ENCODE results near the gene SLC29A2. TPM values are rescaled to one million over a fixed set of nuclear protein-coding genes. Genes with fewer than 3 reads are reported as not detected.
"Not testable (repeated sequence)": the region's sequence is repeated elsewhere in the genome, so short reads cannot be mapped to it uniquely, and the experiment has no call there.

SLC29A2 gene
- polyA plus RNA-seq, 3 donors: 0.11 to 1.3 TPM; not detected in 1

DNA sequence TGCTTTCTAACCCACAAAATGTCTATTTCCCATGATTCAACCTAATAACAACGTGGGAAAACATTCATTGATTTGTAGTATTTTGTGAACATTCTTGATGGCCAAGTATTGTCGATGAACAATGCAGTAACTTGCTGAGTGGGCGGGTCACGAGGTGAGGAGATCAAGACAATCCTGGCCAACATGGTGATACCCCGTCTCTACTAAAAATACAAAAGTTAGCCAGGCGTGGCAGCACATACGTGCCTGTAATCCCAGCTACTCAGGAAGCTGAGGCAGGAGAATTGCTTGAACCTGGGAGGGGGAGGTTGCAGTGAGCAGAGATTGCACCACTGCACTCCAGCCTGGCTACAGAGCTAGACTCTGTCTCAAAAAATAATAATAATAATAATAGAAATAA, 8.7 kb upstream of the SLC29A2 start:
- H4K20me1 ChIP-seq (ENCODE audit: insufficient read depth, low read length); H3K36me3 ChIP-seq (replicated peaks in 1 of 2; ENCODE audit: control insufficient read depth in 1 of 2, insufficient read depth in 2 of 2, low read length in 2 of 2); H3K27me3 ChIP-seq (ENCODE audit: control insufficient read depth in 2 of 2, insufficient read depth in 2 of 2, low read length in 2 of 2); H3K4me3 ChIP-seq (replicated peaks in 1 of 3; ENCODE audit: low read depth in 2 of 3, low read length in 3 of 3); H2AFZ ChIP-seq (ENCODE audit: insufficient read depth, low read depth, low read length, poor library complexity, severe bottlenecking); H3K4me1 Mint-ChIP-seq; H3K9me3 Mint-ChIP-seq; H3K27ac ChIP-seq (ENCODE audit: low read depth in 1 of 2, low read length in 2 of 2); H3K36me3 Mint-ChIP-seq; DNase-seq; H3K4me3 Mint-ChIP-seq; H3K4me1 ChIP-seq (ENCODE audit: control insufficient read depth in 1 of 2, insufficient read depth in 2 of 2, low read length in 2 of 2); H3K9me3 ChIP-seq (replicated peaks in 1 of 2; ENCODE audit: control insufficient read depth in 1 of 2, insufficient read depth in 1 of 2, low read length in 2 of 2); H3K79me2 ChIP-seq (ENCODE audit: insufficient read depth, low read length); H3K9ac ChIP-seq (ENCODE audit: insufficient read depth, low read length, poor library complexity, severe bottlenecking); H3K27ac Mint-ChIP-seq; H3K4me2 ChIP-seq (replicated peaks; ENCODE audit: extremely low read depth, low read length, poor library complexity, severe bottlenecking): not testable (repeated sequence)
- H3K27me3 Mint-ChIP-seq (ENCODE audit: low read depth in 3 of 3): peaks cover 4 to 18% (median 6%) of the 10 kb centered on the region in 3 donors
- intact Hi-C loops (cut with micrococcal nuclease): loop anchor here in 1 of 2 donors (10.0 kb wide), 1 partner anchor 65 kb away; the partner anchor contains the start of gene CD248
- 79% methylated on average over 3 of the region's 7 CpGs for WGBS (ENCODE audit: insufficient coverage)

DNA sequence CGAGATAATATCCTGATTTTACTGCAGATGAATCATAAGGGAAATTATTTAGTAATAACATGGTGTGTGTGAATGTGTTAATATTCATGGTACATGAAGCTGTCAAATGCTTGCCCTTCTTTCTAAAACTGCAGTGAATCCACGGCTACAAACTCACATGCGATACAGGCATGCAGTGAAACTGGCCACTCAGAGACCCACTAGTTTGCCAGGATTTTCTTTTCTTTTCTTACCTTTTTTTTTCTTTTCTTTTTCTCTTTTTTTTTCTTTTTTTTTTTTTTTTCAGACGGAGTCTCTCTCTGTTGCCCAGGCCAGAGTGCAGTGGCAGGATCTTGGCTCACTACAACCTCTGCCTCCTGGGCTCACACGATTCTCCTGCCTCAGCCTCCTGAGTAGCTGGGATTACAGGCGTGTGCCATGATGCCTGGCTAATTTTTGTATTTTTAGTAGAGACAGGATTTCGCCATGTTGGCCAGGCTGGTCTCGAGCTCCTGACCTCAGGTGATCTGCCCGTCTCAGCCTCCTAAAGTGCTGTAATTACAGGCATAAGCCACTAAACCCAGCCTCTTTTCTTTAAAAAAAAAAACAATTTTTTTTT, 2.2 kb upstream of the SLC29A2 start:
- intact Hi-C loops (cut with micrococcal nuclease); H4K20me1 ChIP-seq (ENCODE audit: insufficient read depth, low read length); H3K9ac ChIP-seq (ENCODE audit: insufficient read depth, low read length, poor library complexity, severe bottlenecking); H3K4me2 ChIP-seq (replicated peaks; ENCODE audit: extremely low read depth, low read length, poor library complexity, severe bottlenecking); H3K4me3 ChIP-seq (replicated peaks in 1 of 3; ENCODE audit: low read depth in 2 of 3, low read length in 3 of 3); H2AFZ ChIP-seq (ENCODE audit: insufficient read depth, low read depth, low read length, poor library complexity, severe bottlenecking); DNase-seq; H3K27ac ChIP-seq (ENCODE audit: low read depth in 1 of 2, low read length in 2 of 2); H3K36me3 ChIP-seq (replicated peaks in 1 of 2; ENCODE audit: control insufficient read depth in 1 of 2, insufficient read depth in 2 of 2, low read length in 2 of 2); H3K27ac Mint-ChIP-seq; H3K79me2 ChIP-seq (ENCODE audit: insufficient read depth, low read length); H3K9me3 ChIP-seq (replicated peaks in 1 of 2; ENCODE audit: control insufficient read depth in 1 of 2, insufficient read depth in 1 of 2, low read length in 2 of 2); H3K36me3 Mint-ChIP-seq: not testable (repeated sequence)
- peaks cover 29 to 49% (median 35%) of the 10 kb centered on the region in 3 donors for H3K27me3 Mint-ChIP-seq (ENCODE audit: low read depth in 3 of 3)
- H3K4me3 Mint-ChIP-seq: peak overlapping the region in 1 of 2 donors; percentile 30
- peaks cover 10 to 40% of the 10 kb centered on the region in 2 donors for H3K27me3 ChIP-seq (ENCODE audit: control insufficient read depth in 2 of 2, insufficient read depth in 2 of 2, low read length in 2 of 2)
- H3K4me1 ChIP-seq (ENCODE audit: control insufficient read depth in 1 of 2, insufficient read depth in 2 of 2, low read length in 2 of 2): peaks cover 17 to 20% of the 10 kb centered on the region in 2 donors
- peaks cover 12% of the 10 kb centered on the region for H3K4me1 Mint-ChIP-seq
- 93% methylated on average over 4 of the region's 9 CpGs for WGBS (ENCODE audit: insufficient coverage)
- peaks cover 0 to 11% (median 2%) of the 10 kb centered on the region in 7 donors for H3K9me3 Mint-ChIP-seq

DNA sequence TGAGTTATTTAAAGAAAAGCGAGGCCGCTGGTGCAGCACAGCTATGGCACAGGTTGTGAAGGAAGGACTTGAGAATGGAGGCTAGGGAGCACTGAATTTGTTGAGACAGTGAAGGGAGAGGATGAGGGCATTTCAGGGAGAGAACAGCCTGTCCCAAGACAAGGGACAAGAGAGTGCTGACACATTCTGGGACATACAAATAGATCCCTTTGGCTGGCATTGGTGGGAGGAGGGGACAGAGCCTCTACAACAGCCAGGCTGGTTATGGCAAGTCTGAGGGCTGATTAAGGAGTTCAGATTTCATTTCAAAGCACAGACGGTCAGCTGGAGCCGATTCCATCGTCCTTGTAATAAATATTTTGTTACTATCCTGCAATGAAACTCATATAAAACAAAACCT, 1.7 kb upstream of the SLC29A2 start:
- Mint-ChIP-seq H3K36me3 (peaks cover 0 to 3% of the 10 kb centered on the region in 2 donors), H3K4me1 (peaks cover 12% of the 10 kb centered on the region), H3K4me3 (peak overlapping the region in 1 of 2 donors; percentile 64), H3K27me3 (ENCODE audit: low read depth in 3 of 3) (peaks cover 29 to 49% (median 35%) of the 10 kb centered on the region in 3 donors), H3K9me3 (peaks cover 0 to 11% (median 2%) of the 10 kb centered on the region in 7 donors), H3K27ac (no peak overlapping the region)
- H3K9me3 ChIP-seq (replicated peaks in 1 of 2; ENCODE audit: control insufficient read depth in 1 of 2, insufficient read depth in 1 of 2, low read length in 2 of 2): no peaks in the 10 kb centered on the region
- H3K4me2 ChIP-seq (replicated peaks; ENCODE audit: extremely low read depth, low read length, poor library complexity, severe bottlenecking): no peak overlapping the region
- peaks cover 10 to 40% of the 10 kb centered on the region in 2 donors for H3K27me3 ChIP-seq (ENCODE audit: control insufficient read depth in 2 of 2, insufficient read depth in 2 of 2, low read length in 2 of 2)
- no peak overlapping the region for H3K27ac ChIP-seq (ENCODE audit: low read depth in 1 of 2, low read length in 2 of 2)
- H2AFZ ChIP-seq (ENCODE audit: insufficient read depth, low read depth, low read length, poor library complexity, severe bottlenecking): no peak overlapping the region
- WGBS (ENCODE audit: insufficient coverage): 100% methylated on average over 1 of the region's 5 CpGs
- no peaks in the 10 kb centered on the region for H3K36me3 ChIP-seq (replicated peaks in 1 of 2; ENCODE audit: control insufficient read depth in 1 of 2, insufficient read depth in 2 of 2, low read length in 2 of 2)
- no peak for TF ChIP-seq CTCF (IDR thresholded peaks at IDR 0.05)
- H3K4me1 ChIP-seq (ENCODE audit: control insufficient read depth in 1 of 2, insufficient read depth in 2 of 2, low read length in 2 of 2): peaks cover 17 to 20% of the 10 kb centered on the region in 2 donors
- no peak for DNase-seq
- no peaks in the 10 kb centered on the region for H3K79me2 ChIP-seq (ENCODE audit: insufficient read depth, low read length)
- no peak overlapping the region for H3K4me3 ChIP-seq (replicated peaks in 1 of 3; ENCODE audit: low read depth in 2 of 3, low read length in 3 of 3)
- H3K9ac ChIP-seq (ENCODE audit: insufficient read depth, low read length, poor library complexity, severe bottlenecking): no peak overlapping the region
- no peaks in the 10 kb centered on the region for H4K20me1 ChIP-seq (ENCODE audit: insufficient read depth, low read length)
- intact Hi-C loops (cut with micrococcal nuclease): no loop called here

Data from CD14-positive monocyte (primary cell).